ENCODE results near the gene KIF26B. TPM values are rescaled to one million over a fixed set of nuclear protein-coding genes. Genes with fewer than 3 reads are reported as not detected.

The KIF26B gene
- total RNA-seq, 1 donor from 2014 or later: 8.8 TPM

DNA sequence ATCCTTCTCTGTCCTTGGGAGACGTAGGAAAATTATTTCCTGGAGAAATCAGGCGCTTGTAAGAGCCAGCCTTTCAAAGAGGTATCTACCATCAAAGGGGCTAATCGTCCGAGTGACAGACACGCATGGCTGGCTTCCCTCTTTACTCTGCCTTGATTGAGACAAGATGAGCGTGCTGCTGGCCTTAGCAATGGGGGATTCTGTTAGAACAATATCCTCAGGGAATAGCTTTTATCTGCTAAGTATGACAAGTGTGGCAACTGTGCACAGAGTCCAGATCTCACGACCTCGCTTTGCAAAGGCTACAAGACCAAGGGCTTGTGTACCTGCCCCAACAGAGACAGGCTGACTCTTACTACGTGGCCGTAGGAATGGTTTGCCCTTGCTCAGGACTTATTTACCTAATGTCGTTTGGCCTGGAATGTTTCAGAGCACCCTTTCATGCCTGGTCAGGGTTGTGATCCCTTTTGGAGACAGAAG lies 417.1 kb downstream of the KIF26B start:
- Mint-ChIP-seq H3K4me1 (ENCODE audit: unreplicated experiment) (peaks cover 8% of the 10 kb centered on the region), H3K4me3 (ENCODE audit: unreplicated experiment) (no peak overlapping the region), H3K9me3 (ENCODE audit: unreplicated experiment) (no peaks in the 10 kb centered on the region), H3K27ac (ENCODE audit: unreplicated experiment) (no peak overlapping the region), H3K27me3 (ENCODE audit: unreplicated experiment) (peaks cover 20% of the 10 kb centered on the region), H3K36me3 (ENCODE audit: unreplicated experiment) (no peaks in the 10 kb centered on the region)
- TF ChIP-seq, protein P1, sequence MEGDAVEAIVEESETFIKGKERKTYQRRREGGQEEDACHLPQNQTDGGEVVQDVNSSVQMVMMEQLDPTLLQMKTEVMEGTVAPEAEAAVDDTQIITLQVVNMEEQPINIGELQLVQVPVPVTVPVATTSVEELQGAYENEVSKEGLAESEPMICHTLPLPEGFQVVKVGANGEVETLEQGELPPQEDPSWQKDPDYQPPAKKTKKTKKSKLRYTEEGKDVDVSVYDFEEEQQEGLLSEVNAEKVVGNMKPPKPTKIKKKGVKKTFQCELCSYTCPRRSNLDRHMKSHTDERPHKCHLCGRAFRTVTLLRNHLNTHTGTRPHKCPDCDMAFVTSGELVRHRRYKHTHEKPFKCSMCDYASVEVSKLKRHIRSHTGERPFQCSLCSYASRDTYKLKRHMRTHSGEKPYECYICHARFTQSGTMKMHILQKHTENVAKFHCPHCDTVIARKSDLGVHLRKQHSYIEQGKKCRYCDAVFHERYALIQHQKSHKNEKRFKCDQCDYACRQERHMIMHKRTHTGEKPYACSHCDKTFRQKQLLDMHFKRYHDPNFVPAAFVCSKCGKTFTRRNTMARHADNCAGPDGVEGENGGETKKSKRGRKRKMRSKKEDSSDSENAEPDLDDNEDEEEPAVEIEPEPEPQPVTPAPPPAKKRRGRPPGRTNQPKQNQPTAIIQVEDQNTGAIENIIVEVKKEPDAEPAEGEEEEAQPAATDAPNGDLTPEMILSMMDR (IDR thresholded peaks at IDR 0.05): no peak
- no peak for DNase-seq (ENCODE audit: extremely low spot score, unreplicated experiment)

DNA sequence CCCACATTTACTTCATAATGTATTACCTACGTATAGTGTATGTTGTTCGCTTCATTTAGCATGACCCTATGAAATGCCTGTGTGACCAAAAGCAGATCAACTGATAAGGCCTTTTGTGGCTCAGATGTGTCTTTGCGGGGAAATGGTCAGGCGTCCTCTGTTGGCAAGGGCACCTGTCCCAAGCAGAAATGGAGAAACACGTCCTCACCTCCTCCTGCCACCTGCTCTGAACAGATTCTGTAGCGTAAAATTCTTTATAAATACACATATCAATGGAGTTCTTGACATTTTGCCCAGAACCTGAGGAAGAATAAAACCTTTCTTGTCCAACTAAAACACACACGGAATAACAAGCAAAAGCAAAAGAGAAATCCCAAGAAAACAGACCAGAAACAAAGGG lies 417.9 kb downstream of the KIF26B start:
- Mint-ChIP-seq H3K27me3 (ENCODE audit: unreplicated experiment) (peaks cover 24% of the 10 kb centered on the region), H3K4me3 (ENCODE audit: unreplicated experiment) (no peak overlapping the region), H3K4me1 (ENCODE audit: unreplicated experiment) (peaks cover 8% of the 10 kb centered on the region), H3K36me3 (ENCODE audit: unreplicated experiment) (no peaks in the 10 kb centered on the region), H3K27ac (ENCODE audit: unreplicated experiment) (no peak overlapping the region), H3K9me3 (ENCODE audit: unreplicated experiment) (no peaks in the 10 kb centered on the region)
- DNase-seq (ENCODE audit: extremely low spot score, unreplicated experiment): no peak
- TF ChIP-seq, protein P1 (IDR thresholded peaks at IDR 0.05): no peak

DNA sequence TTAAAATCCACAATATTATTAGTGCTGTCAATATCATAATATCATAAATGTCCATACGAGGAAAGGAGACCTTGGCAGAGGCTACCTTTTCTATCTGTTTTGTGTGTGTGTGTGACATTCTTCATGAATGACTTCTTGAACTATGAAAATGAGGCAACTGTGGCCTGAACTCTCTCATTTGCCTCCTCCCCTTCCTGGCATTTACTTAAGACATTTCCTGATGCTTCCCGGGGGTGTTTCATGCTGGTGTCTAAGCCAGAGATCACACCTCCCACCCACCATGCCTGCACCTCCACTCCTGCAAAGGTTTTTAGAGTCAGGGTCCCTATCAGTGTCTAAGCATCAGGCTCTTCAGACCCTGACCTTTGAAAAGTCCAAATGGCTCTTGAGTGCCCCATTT lies 420.9 kb downstream of the KIF26B start:
- Mint-ChIP-seq H3K27ac (ENCODE audit: unreplicated experiment) (no peak overlapping the region), H3K27me3 (ENCODE audit: unreplicated experiment) (peaks cover 36% of the 10 kb centered on the region), H3K4me3 (ENCODE audit: unreplicated experiment) (no peak overlapping the region), H3K36me3 (ENCODE audit: unreplicated experiment) (no peaks in the 10 kb centered on the region), H3K9me3 (ENCODE audit: unreplicated experiment) (no peaks in the 10 kb centered on the region), H3K4me1 (ENCODE audit: unreplicated experiment) (peaks cover 8% of the 10 kb centered on the region)
- TF ChIP-seq, protein P1 (IDR thresholded peaks at IDR 0.05): no peak
- DNase-seq (ENCODE audit: extremely low spot score, unreplicated experiment): no peak

DNA sequence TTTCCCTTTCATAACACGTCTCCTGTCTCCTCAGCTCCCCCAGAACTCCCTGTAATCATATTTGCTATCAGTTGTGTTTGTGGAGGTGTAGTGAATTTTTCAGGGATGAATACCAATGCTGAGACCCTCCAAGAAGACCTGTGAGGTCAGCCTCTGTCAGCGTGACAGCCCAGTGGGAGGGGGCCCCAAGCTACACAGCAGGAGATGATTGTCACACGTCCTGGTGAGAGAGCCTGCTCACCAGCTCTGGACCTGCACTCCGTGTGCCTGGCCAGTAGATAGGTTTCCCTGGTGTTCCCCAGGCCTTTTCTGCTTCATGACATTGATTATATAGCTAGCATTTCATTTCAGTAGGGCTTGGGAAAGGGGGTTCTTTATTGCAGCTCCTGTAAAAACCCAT lies 421.5 kb downstream of the KIF26B start:
- Mint-ChIP-seq H3K4me3 (ENCODE audit: unreplicated experiment) (no peak overlapping the region), H3K36me3 (ENCODE audit: unreplicated experiment) (no peaks in the 10 kb centered on the region), H3K4me1 (ENCODE audit: unreplicated experiment) (peaks cover 8% of the 10 kb centered on the region), H3K9me3 (ENCODE audit: unreplicated experiment) (no peaks in the 10 kb centered on the region), H3K27ac (ENCODE audit: unreplicated experiment) (no peak overlapping the region), H3K27me3 (ENCODE audit: unreplicated experiment) (peaks cover 30% of the 10 kb centered on the region)
- TF ChIP-seq, protein P1 (IDR thresholded peaks at IDR 0.05): no peak
- DNase-seq (ENCODE audit: extremely low spot score, unreplicated experiment): no peak

DNA sequence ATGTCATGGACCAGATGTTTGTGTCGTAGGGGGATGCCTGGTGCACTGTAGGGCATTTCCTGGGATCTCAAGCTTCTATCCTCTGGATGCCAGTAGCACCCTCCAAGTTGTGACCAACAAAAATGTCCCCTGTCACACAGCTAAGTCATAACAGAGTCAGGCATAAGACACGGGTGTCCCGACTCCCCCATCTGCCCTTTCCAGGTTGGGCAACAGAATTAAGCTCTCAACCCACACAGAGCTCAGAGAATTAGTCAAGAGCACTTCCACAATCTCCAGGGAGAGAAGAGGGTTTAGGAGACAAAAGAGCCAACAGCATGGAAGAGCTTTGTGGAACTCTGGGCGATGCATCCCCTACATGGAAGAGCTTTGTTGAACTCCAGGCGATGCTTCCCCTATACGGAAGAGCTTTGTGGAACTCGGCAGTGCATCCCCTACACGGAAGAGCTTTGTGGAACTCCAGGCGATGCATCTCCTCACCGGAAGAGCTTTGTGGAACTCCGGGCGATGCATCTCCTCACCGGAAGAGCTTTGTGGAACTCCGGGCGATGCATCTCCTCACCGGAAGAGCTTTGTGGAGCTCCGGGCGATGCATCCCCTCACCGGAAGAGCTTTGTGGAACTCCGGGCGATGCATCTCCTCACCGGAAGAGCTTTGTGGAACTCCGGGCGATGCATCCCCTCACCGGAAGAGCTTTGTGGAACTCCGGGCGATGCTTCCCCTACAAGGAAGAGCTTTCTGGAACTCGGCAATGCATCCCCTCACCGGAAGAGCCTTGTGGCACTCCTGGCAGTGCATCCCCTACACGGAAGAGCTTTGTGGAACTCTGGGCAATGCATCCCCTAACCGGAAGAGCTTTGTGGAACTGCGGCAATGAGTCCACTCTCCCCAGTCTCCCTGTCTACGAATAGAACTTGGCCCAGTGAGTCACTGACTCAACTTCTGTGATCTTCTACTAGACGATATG lies 422.7 kb downstream of the KIF26B start:
- no peak overlapping the region for H3K4me3 Mint-ChIP-seq (ENCODE audit: unreplicated experiment)

More for the DNA sequence above, 422.7 kb downstream of the KIF26B start:
- Mint-ChIP-seq H3K4me1 (ENCODE audit: unreplicated experiment) (peaks cover 8% of the 10 kb centered on the region), H3K36me3 (ENCODE audit: unreplicated experiment) (no peaks in the 10 kb centered on the region), H3K27ac (ENCODE audit: unreplicated experiment) (no peak overlapping the region), H3K9me3 (ENCODE audit: unreplicated experiment) (no peaks in the 10 kb centered on the region), H3K27me3 (ENCODE audit: unreplicated experiment) (peaks cover 36% of the 10 kb centered on the region)
- DNase-seq (ENCODE audit: extremely low spot score, unreplicated experiment): no peak
- TF ChIP-seq, protein P1 (IDR thresholded peaks at IDR 0.05): no peak

All from osteocyte (in vitro differentiated cells).